PFSK-1 (cell line): ENCODE measurements around the gene RER1.

Experiments
- FOXP2 ChIP-seq: optimal IDR thresholded peaks from 2 replicates; pipeline ENCODE3; 2011; ENCODE audit warnings: borderline replicate concordance, control low read depth, inconsistent platforms; ENCODE audit not compliant: insufficient read depth; ENCODE audit errors: extremely low read length, extremely low read depth
- POLR2AphosphoS5 ChIP-seq: IDR thresholded peaks from 2 replicates; pipeline ENCODE4 v1.6.1; 2012; ENCODE audit warnings: low read depth, mild to moderate bottlenecking, control low read depth, low read length, moderate library complexity
- REST ChIP-seq, 2 experiments: IDR thresholded peaks; 2 replicates each; pipeline versions ENCODE4 v1.6.1 to v1.8.0; 2011 to 2012; ENCODE audit warnings: low read depth in 2 of 2, low read length in 2 of 2, control low read depth in 1 of 2, inconsistent platforms in 1 of 2, mild to moderate bottlenecking in 1 of 2, moderate library complexity in 1 of 2; ENCODE audit not compliant: insufficient read depth in 1 of 2
- SIN3A ChIP-seq: IDR thresholded peaks from 2 replicates; pipeline ENCODE4 v1.6.1; 2012; ENCODE audit warnings: mild to moderate bottlenecking, low read length, moderate library complexity, borderline replicate concordance; ENCODE audit not compliant: insufficient read depth
- TAF1 ChIP-seq: IDR thresholded peaks from 2 replicates; pipeline ENCODE4 v1.6.1; 2012; ENCODE audit warnings: low read length, control low read depth, borderline replicate concordance; ENCODE audit not compliant: insufficient read depth

Gene RER1

GRCh38 chr1:2382621-2383361, 8.8 kb upstream of the RER1 start:
- TF ChIP-seq SIN3A (no peak), FOXP2 (no peak), TAF1 (no peak), REST (IDR thresholded peaks at IDR 0.05; ENCODE audit: insufficient read depth in 1 of 2, low read depth in 2 of 2, low read length in 2 of 2) (no peak), POLR2AphosphoS5 (no peak)

DNA sequence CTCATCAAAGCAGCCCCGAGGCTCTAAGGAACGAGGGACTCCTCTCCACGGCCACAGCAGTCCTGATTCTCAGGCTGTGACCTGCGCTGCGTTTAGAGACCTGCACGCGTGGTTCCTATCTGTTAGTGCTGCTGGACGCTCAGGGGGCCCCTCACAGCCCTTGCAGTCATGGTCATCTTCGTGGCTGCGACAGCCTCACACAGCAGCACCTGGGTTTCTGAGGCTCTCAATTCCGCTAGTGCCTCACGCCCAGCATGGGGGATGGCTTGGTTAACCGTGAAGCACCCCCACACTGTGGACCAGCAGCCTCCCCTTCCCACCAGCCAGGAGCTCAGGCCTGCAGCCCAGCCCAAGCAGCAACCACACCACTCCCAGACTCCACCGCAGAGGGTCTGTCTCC, 8.1 kb upstream of the RER1 start:
- TF ChIP-seq REST (IDR thresholded peaks at IDR 0.05; ENCODE audit: insufficient read depth in 1 of 2, low read depth in 2 of 2, low read length in 2 of 2), result no peak
- no peak for TF ChIP-seq TAF1
- no peak for TF ChIP-seq FOXP2
- no peak for TF ChIP-seq POLR2AphosphoS5
- TF ChIP-seq SIN3A, result no peak

GRCh38 chr1:2384130-2384860, 7.3 kb upstream of the RER1 start:
- TF ChIP-seq SIN3A, result no peak
- no peak for TF ChIP-seq POLR2AphosphoS5
- no peak for TF ChIP-seq FOXP2
- TF ChIP-seq REST (IDR thresholded peaks at IDR 0.05; ENCODE audit: insufficient read depth in 1 of 2, low read depth in 2 of 2, low read length in 2 of 2), result no peak
- no peak for TF ChIP-seq TAF1

GRCh38 chr1:2384941-2385481, 6.6 kb upstream of the RER1 start:
- no peak for TF ChIP-seq SIN3A
- TF ChIP-seq TAF1, result no peak
- no peak for TF ChIP-seq FOXP2
- no peak for TF ChIP-seq POLR2AphosphoS5
- TF ChIP-seq REST (IDR thresholded peaks at IDR 0.05; ENCODE audit: insufficient read depth in 1 of 2, low read depth in 2 of 2, low read length in 2 of 2), result no peak
